A673 (cell line): Measurements from ENCODE around the gene BMP8A.
"Not testable (repeated sequence)": the region's sequence is repeated elsewhere in the genome, so short reads cannot be mapped to it uniquely, and the experiment has no call there.

Experiments used
- EZH2 ChIP-seq: fragments of 200-600 bp; sonication (generic); IDR thresholded peaks from 2 replicates; pipeline ENCODE4 v1.6.1; 2017; ENCODE audit warnings: borderline replicate concordance, low read depth, mild to moderate bottlenecking, mixed read lengths, antibody characterized with exemption, low read length; ENCODE audit not compliant: poor library complexity, severe bottlenecking
- TF ChIP-seq, protein P1 (sequence below): fragments of 300-800, 200-600 bp; sonication (generic); conservative IDR thresholded peaks from 2 replicates; pipeline ENCODE4 v1.5.1; 2017; ENCODE audit warnings: low read depth, mild to moderate bottlenecking, antibody characterized with exemption, low read length, moderate library complexity, mixed read lengths

DNA sequence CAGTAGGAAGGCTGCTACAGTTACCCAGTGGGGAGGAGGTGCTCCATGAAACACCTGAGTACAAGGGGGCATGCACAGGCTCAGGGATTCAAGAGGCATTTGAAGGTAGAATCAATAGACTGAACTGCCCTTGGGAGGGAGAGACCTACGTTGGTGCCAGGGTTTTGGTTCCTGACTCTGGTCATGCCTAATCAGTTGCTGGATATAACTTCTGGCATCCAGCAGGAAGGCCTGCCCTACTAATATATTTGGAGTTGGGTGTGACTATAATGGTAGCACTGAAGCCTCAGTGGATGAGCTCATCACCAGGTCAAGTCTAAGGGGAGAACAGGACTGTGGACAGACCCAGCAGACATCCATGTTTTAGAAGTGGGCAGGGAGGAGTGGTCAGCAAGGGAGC is 15.9 kb upstream of the BMP8A start:
- not testable (repeated sequence) for TF ChIP-seq EZH2
- TF ChIP-seq, protein P1, sequence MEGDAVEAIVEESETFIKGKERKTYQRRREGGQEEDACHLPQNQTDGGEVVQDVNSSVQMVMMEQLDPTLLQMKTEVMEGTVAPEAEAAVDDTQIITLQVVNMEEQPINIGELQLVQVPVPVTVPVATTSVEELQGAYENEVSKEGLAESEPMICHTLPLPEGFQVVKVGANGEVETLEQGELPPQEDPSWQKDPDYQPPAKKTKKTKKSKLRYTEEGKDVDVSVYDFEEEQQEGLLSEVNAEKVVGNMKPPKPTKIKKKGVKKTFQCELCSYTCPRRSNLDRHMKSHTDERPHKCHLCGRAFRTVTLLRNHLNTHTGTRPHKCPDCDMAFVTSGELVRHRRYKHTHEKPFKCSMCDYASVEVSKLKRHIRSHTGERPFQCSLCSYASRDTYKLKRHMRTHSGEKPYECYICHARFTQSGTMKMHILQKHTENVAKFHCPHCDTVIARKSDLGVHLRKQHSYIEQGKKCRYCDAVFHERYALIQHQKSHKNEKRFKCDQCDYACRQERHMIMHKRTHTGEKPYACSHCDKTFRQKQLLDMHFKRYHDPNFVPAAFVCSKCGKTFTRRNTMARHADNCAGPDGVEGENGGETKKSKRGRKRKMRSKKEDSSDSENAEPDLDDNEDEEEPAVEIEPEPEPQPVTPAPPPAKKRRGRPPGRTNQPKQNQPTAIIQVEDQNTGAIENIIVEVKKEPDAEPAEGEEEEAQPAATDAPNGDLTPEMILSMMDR = not testable (repeated sequence)
